CD4-positive, alpha-beta T cell treated with Interleukin-15 for 1 hour (primary cell): ENCODE data around the gene LRRC61.
A peak's percentile ranks its signal among the peaks of the same experiment; 100 is the strongest.
"Not testable (repeated sequence)": the region's sequence is repeated elsewhere in the genome, so short reads cannot be mapped to it uniquely, and the experiment has no call there.

Source experiments
- DNase-seq: peaks from one replicate; pipeline ENCODE4 v3.0.0-alpha.2; 2020

LRRC61 gene

DNA sequence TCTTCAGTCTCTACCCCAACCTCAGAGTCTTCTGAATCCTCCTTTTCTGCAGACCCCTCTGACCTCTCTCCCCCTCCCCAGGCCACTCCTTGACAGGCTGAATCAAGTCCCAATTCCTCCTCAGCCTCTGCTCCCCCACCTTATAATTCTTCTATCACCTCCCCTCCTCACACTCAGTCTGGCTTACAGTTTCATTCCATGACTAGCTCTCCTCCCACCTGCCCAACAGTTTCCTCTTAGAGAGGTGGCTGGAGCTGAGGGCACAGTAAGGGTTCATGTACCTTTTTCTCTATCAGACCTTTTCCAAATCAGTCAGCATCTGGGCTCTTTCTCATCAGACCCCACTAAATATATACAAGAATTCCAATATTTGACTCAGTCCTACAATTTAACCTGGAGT is 14.6 kb upstream of the LRRC61 start:
- DNase-seq = no peak

DNA sequence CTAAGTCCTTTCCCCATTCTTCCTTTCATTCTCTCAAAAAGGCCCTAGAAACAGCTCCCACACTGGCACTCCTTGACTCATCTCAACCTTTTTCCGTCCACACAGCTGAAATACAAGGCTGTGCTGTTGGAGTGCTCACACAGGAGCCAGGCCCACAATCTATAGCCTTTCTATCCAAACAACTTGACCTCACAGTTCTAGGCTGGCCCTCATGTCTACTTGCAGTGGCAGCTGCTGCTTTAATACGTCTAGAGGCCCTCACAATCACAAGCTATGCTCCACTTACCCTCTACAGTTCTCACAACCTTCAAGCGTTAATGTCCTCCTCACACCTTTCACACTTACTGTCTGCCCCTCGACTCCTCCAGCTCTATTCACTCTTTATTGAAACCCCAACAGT is 12.0 kb upstream of the LRRC61 start:
- no peak for DNase-seq

DNA sequence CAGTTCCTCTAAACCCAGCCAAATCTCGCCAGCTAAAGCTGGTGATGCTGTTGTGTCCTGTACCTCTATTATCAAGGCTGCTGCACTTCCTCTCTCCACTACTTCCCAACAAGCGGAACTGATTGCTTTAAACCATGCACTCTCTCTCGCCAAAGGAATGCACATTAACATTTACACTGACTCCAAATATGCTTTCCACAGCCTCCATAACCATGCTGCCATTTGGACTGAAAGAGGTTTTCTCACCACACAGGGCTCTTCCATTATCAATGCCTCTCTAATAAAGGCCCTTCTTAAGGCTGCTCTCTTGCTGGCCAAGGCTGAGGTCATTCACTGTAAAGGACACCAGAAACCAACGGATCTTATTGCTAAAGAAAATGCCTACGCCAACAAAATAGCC is 11.4 kb upstream of the LRRC61 start:
- DNase-seq = no peak

DNA sequence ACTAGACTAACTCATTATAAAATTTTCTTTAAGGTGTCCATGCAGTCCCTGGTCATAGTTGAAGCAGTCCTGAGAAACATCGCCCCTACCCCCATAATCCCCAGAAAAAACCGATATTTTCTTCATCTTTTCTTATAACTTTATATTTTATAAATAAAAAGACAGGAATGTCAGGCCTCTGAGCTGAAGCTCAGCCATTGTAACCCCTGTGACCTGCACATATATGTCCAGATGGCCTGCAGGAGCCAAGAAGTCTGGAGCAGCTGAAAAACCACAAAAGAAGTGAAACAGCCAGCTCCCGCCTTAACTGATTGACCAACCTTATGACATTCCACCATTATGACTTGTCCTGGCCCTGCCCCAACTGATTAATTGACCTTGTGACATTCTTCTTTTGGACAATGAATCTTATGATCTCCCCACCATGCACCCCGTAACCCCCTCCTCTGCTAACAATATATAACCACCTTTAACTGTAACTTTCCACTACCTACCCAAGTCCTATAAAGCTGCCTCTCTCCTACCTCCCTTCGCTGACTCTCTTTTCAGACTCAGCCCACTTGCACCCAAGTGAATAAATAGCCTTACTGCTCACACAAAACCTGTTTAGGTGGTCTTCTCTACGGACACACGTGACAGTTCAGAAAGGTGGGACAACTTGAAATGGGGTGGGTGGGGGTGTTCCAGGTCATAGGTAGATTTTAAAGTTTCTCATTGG is 10.3 kb upstream of the LRRC61 start:
- DNase-seq = not testable (repeated sequence)

DNA sequence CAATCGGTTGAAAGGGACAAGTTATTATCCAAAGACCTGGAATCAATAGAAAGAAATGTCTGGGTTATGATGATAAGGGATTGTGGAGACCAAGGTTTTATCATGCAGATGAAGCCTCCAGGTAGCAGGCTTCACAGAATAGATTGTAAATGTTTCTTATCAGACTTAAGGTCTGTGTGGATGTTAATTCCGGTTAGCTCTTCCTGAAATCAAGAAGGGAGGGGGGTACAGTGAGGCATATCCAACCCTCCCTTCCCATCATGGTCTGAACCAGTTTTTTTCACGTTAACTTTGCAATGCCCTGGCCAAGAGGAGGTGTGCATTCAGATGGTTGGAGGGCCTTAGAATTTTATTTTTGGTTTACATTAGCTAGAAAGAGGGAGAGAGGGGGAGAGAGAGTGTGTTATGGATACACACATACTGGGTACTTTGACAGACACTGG is 9.8 kb upstream of the LRRC61 start:
- no peak for DNase-seq

DNA sequence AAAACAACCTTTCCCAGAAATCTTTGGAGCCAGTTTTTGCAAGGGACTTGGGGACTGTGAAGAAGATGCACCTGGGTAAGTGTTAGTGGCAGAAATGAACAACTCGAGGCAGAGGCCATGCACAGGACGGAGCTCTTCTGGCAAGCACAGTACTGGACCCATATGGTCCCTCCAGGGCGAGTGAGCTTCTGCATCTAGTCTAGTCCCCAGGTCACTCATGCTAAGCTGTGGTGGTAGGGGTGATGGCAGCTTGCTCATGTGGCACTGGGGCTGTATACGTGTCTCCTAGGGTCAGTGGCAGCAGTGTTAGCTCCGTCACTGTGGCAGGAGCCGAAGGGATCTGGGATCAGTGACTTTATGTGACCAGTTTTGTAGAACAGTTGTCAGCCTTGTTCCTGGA is 9.3 kb upstream of the LRRC61 start:
- DNase-seq = no peak

DNA sequence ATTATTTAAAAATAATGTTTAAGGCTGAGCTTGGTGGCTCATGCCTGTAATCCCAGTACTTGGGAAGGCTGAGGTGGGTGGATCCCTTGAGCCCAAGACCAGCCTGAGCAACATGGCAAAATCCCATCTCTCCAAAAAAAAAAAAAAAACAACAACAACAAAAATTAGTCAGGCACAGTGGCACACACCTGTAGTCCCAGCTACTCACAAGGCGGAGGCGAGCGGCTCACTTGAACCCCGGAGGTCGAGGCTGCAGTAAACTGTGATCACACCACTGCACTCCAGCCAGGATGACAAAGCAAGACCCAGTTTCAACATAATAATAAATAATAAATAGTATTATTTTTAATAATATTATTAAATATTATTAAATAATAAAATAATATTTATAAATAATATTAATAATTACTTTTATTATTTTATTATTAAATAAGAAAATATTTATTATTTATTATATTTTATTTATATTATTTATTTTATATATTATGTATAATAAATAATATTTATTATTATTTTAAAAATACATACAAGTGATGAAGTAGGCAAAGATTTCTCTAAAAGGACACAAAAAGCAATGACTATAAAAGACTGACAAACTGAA is 8.4 kb upstream of the LRRC61 start:
- no peak for DNase-seq

DNA sequence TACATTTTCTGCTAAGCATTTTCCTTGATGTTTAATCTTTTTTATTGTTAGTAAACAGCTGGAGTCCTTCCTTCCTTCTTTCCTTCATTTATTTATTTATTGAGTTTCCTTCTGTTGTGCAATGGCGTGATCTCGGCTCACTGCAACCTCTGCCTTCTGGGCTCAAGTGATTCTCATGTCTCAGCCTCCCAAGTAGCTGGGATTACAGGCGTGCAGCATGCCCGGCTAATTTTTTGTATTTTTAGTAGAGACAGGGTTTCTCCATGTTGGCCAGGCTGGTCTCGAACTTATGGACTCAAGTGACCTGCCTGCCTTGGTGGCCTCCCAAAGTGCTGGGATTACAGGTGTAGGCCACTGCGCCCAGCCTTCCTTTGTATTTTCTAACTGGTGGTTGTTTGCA is 6.2 kb upstream of the LRRC61 start:
- DNase-seq = not testable (repeated sequence)

DNA sequence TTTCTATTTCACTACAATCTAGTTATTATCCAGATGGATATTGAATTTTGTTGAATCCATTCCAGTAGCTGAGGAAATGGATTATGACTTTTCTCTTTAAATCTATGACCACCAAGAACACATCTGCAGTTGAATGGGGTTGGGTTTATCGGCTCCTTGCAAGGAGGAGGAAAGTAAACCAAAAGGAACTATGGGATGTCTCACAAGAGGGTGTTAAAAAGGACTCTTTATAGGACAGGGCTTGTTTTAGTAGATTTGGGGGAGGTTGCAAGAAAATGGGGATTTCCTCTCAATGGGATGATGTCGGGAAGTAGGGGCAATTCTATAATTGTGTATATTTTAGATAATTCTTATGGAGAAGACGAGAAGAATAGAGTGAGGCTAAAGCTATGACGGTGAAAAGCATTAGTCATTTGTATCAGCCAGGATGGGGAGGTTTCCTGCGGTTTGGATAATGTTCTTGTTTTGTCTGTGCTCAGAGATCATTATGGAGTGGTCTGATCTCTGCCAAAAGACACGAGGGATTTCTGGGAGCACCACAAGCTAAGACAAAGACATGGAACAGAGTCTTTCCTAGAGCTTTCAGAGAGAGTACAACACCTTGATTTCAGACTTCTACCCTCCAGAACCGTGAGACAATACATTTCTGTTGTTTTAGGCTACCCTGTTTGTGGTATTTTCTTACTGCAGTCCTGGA is 5.3 kb upstream of the LRRC61 start:
- DNase-seq = no peak

DNA sequence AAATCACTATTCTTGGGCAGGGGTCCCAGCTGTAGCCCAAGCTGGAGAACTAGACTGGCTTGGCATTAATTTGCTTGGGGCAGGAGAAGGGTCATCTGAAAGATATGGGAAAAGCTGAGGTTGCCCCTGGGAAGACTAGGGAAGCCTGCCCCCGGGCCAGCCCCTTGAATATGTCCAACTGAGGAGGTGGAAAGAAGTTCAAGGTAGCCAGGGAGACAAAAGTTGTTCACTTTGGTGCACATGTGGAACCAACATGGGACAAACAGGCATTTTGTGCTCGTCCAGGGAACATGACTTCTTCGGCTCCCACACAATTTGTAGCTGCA is 1.4 kb upstream of the LRRC61 start:
- DNase-seq = no peak

DNA sequence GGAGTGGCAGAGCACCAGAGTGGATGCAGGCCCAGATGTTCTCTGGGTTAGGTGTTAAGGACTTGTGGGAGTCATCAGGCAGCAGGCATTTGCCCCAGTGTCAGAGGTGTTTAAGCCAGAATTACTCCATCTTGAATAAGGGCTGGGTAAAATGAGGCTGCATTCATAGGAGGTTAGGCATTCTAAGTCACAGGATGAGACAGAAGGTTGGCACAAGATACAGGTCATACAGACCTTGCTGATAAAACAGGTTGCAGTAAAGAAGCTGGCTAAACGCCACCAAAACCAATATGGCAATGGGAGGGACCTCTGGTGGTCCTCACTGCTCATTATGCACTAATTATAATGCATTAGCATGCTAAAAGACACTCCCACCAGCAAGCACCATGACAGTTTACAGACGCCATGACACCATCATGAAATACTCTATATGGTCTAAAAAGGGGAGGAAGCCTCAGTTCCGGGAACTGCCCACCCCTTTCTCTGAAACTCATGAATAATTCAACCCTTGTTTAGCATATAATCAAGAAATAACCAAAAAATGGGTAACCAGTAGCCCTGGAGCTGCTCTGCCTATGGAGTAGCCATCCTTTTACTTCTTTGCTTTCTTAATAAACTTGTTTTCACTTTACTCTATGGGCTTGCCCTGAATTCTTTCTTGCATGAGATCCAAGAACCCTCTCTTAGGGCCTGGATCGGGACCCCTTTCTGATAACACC is 882 bp upstream of the LRRC61 start:
- peak; percentile 55 for DNase-seq

DNA sequence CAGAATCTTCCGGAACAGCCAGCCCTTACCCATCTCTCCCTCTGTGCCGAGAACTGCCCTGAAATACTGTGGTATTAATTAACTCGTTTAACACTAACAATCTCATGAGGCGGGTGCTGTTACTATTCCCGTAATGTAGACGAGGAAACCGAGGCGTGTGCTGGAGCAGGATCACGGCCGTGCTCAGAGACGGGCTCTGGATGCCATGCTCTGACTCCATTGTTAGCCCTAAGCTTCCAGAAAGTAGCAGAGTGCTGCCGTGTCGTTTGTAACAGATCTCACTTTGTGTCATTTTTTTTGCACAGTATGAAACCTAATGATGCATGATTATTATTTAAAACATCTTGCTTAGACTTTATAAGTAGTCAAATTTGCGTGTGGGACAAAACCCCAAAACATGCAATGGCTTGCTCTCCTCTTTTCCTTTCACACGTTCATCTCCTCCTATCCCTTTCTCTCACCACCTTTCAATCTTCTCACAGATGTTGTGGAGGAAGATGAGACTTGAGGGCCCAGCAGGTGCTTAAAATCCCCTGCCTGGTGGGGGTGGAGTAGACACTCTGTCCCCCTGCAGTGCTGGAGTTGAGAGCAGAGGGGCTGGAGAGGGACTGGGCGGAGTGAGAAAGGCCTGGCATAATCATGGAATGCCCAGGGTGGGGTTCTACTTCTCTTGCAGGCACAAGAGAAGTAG is 672 bp downstream of the LRRC61 start:
- DNase-seq = no peak

DNA sequence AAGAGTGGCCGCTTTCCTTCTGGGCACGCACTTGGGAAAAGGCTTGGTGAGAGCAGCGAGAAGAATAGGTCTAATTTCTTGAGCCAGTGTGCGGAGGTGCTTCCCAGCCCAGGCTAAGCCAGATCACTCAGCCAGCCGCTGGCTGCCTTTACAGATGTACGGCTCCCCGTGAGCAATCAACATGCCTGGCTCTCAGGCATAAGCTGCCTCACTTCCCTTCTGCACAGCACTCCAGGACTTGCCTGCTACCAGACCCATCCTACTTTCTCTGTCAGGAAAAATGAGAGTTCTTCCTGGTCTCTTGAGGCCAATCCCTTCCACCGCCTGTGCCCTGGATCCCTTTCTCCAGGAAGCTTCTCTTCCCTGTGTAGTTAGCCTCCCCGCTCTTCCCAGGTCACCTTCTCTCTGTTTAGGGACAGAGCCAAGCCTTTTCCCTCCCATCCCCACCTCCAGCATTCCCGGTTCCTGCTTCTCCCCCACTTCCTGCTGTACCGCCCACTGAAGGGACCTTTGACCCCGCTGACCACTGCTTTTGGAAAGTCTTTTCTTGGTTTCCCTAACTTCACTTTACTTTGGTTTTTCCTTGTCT is 1.3 kb downstream of the LRRC61 start:
- DNase-seq = no peak

DNA sequence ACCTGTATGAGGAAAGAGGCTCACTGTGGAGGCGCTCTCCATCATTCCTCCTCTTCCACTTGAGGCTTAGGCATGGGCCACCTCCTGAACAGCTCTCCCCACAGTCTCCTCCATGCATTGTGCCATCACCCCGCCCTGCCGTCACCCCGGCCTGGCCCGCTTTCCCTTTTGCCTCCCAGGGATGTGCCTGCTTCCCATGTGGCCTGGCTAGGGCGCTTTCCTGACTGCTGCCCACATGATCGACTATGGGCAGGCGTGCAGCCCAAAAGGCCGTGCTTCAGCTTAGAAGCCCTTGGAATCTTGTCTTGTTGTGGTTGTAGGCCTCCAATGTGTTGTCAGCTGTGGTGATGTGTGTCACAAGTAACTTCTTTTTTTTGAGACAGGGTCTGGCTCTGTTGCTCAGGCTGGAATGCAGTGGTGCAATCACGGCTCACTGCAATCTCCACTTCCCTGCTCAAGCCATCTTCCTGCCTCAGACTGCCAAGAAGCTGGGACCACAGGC is 2.0 kb downstream of the LRRC61 start:
- no peak for DNase-seq

DNA sequence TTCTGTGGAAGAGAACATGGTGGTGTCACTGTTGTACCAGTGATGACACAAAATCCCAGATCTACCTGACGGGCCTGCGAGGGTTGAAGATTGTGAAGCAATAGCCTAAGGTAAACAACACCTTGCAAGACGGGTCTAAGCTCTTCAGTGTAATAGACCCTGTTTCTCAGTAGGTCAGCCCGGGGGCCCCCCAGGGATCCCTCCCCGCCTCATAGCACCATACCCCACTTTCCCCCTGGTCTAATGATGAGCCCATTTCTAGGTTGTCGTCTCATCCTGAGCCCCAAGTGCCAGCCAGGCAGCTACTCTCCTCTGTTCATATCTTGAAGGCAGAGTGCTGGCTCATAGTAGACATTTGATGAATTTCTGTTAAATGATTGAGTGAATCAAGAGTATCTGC is 2.7 kb downstream of the LRRC61 start:
- no peak for DNase-seq

DNA sequence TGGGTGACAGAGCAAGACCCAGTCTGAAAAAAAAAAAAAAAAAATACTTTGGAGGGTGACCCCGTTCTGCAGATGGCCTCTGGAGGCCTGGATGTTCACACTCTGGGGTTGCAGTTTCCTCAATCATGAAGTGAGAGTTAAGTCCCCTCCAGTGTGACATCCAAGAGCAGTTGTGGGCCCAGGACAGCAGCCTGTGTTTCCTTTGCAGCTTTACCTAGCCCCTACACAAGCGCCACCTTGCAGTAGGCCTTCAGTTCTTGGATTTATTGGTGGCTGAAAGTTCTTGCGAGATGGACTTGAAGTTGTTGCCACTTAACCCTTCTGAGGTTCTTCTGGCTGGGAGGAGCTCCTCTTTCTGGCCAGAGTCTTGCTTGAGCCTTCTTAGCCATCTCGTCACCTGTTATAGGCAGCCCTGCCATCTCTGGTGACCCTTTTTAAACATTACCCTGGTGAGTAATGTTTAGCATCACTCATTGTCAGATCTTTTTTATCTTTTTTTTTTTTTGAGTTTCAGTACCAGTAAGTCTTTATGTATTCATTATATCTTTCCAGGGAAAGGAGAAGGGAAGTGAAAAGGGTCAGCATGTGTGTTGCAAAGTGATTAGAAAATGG is 3.6 kb downstream of the LRRC61 start:
- no peak for DNase-seq

DNA sequence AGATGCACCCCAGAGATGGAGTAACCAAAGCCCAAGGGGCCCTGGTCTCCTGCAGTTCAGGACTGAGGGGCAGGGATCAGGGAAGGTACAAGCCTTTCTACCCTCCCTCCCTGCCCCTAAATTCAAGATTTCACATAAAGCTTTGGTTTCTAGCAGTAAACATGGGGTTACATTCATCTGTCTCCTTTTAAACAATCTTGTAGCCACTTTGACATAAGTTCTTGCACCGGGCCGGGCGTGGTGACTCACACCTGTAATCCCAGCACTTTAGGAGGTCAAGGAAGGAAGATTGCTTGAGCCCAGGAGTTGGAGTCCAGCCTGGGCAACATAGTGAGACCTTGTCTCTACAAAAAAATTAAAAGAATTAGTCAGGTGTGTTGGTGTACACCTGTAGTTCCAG is 4.2 kb downstream of the LRRC61 start:
- DNase-seq = no peak

DNA sequence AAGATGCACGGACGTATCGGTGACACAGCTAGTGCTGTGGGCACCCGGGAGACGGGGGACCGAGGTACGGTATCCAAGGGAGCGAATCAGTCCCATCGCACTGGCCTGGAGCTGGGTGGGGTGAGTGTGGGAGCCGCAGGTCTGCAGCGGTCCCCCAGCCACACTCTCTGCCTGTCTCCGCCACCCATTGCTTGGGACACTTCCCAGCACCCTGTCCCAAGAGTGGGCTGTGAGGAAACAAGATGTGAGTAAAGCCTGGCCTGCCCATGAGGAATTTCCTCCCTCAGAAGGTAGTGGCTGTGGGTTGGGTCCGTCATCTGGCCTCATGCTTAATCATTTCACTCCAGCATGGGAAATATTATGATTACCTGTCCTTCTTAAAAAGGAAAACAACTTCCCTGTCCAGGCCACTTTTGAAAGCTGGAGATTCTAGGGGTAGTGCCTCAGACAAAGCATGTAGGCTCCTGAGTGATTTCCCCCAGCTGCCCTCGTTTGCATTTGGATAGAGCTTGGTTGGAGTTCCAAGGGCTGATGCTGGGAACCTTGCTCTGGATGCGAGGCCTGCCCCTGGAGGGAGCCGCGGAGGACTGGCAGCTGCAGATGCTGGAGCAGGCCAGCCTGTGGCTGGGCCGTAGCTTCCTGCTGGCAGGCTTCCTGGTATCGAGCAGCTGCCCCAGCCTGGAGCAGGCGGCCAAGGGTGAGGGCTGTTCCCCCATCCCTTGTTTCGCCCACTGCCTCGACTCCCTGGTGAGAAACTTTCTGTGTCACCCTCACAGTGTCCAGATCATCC is 6.4 kb downstream of the LRRC61 start:
- no peak for DNase-seq

DNA sequence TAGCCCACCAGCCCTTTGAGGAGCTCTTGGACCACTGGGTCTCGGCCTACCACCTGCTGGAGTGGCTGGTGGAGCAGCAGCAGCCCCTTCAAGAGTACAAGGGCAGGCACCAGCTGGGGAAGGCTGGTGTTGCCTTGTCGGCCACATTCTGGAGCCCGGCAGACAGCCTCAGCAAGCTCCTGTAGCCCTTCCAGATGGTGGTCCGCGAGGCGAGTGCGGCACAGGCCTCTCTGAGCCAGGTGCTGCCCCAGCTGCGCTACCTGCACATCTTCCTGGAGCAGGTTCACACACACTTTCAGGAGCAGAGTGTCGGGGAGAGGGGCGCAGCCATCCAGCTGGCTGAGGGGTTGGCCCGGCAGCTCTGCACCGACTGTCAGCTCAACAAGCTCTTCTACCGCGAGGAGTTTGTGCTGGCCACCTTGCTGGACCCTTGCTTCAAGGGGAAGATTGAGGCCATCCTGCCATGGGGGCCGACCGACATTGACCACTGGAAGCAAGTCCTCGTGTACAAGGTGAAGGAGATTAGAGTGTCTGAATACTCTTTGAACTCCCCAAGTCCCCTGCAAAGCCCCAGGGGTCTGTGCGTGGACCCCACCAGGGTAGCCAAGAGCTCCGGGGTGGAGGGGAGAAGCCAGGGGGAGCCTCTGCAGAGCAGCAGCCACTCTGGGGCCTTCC is 7.2 kb downstream of the LRRC61 start:
- no peak for DNase-seq

DNA sequence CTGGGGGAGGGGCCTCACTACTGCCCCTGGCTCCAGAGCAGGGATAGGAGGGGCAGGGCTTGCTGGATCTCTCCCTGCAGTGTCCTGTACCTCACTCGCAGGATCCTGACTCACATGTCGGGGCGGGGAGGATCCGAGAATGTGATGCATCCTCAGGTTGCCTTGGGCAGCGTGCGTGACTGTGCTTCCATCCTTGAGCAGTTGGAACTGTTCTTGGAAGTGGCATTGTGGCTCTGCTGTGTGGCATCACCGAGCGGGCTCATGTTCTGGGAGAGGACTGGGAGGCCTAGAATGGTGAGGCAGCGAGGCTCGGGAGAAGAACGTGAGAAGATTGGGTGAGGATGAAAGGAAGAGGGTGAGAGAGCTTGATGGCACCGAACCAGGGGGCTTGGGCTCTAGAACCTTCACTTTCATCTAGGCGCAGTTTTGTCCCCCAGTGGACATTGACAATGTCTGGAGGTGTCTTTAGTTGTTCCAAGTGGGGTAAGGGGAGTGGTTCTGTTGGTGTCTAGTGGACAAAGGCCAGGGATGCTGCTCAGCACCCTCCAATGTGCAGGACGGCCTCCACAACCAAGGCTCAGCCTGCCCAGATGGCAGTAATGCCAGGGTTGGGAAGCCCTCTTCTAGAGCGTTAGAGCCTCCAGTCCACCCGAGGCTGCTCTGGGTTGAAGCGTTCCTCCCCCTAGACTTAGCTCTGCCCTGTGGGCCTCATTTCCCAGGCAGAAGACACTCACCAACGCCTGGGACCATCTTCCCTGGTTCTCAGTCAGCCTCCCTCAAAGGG is 9.9 kb downstream of the LRRC61 start:
- no peak for DNase-seq
